NK-92 (cell line): ENCODE results near the gene SCNN1G.
"Not testable (repeated sequence)": the region's sequence is repeated elsewhere in the genome, so short reads cannot be mapped to it uniquely, and the experiment has no call there.

Experiments used
- DNase-seq: peaks from one replicate; lab custom pipeline; 2025; ENCODE audit not compliant: unreplicated experiment; lab: John Stamatoyannopoulos, UW

SCNN1G gene

GRCh38 chr16:23182679-23183542 is at the start of gene SCNN1G:
SCNN1G (plus strand) TSS chr16:23182745; CDS start chr16:23186272, 3,527 bp downstream.
- DNase-seq, result no peak

GRCh38 chr16:23132775-23133463 is 49.6 kb upstream of the SCNN1G start:
- no peak for DNase-seq

- DNase-seq, result no peak
Measured at GRCh38 chr16:23134274-23134673, 48.3 kb upstream of the SCNN1G start.

GRCh38 chr16:23137256-23137655 is 45.3 kb upstream of the SCNN1G start:
- DNase-seq, result no peak

- no peak for DNase-seq
Measured at GRCh38 chr16:23137818-23138217, 44.7 kb upstream of the SCNN1G start.

- no peak for DNase-seq
Measured at GRCh38 chr16:23140107-23140506, 42.4 kb upstream of the SCNN1G start.

GRCh38 chr16:23141033-23141432 is 41.5 kb upstream of the SCNN1G start:
- no peak for DNase-seq

- no peak for DNase-seq
Measured at GRCh38 chr16:23141500-23141899, 41.0 kb upstream of the SCNN1G start.

- DNase-seq, result no peak
Measured at GRCh38 chr16:23141959-23142740, 40.4 kb upstream of the SCNN1G start.

GRCh38 chr16:23143391-23143790 is 39.2 kb upstream of the SCNN1G start:
- DNase-seq, result no peak

GRCh38 chr16:23144393-23144792 is 38.2 kb upstream of the SCNN1G start:
- not testable (repeated sequence) for DNase-seq

GRCh38 chr16:23145186-23145585 is 37.4 kb upstream of the SCNN1G start:
- no peak for DNase-seq

- no peak for DNase-seq
Measured at GRCh38 chr16:23145608-23146007, 36.9 kb upstream of the SCNN1G start.

- DNase-seq, result no peak
Measured at GRCh38 chr16:23146877-23147601, 35.5 kb upstream of the SCNN1G start.

GRCh38 chr16:23147666-23148065 is 34.9 kb upstream of the SCNN1G start:
- DNase-seq, result no peak

GRCh38 chr16:23148166-23148512 is 34.4 kb upstream of the SCNN1G start:
- no peak for DNase-seq

GRCh38 chr16:23148513-23149266 is 33.9 kb upstream of the SCNN1G start:
- DNase-seq, result no peak

- peak; percentile 34 for DNase-seq
Measured at GRCh38 chr16:23149267-23149992, 33.1 kb upstream of the SCNN1G start, which contains the start of gene USP31. USP31 (minus strand) TSS chr16:23149452; CDS start chr16:23149270, 182 bp downstream.

GRCh38 chr16:23149993-23150364 is 32.6 kb upstream of the SCNN1G start:
- DNase-seq, result no peak
